Activated gamma-delta T cell treated with anti-CD3 and anti-CD28 coated beads, Interleukin-2, amount 50 U/mL, for 16 hours (primary cell): ENCODE data around the gene AIG1.

Source experiments
- DNase-seq: peaks from one replicate; pipeline ENCODE4 v3.0.0-alpha.2; 2020; ENCODE audit warnings: low read depth

AIG1 gene

GRCh38 chr6:143128681-143129015 is 68.0 kb downstream of the AIG1 start:
- no peak for DNase-seq

DNA sequence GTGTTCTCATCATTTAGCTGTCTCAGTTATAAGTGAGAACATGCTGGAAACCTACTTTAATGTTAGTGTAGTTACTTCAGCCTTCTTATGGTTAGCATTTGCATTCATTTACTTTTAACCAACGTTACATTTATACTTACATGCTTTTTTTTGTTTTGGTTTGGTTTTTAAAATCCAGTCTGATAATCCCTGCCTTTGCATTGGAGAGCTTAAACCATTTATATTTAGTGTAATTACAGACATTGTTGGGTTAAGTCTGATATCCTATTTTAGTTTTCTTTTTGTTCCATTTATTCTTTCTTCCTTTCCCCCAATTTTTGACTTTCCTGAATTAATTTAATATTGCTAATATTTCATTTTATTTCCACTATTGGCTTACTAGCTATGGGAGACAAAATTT is 70.2 kb downstream of the AIG1 start:
- no peak for DNase-seq

- DNase-seq, result no peak
Measured at GRCh38 chr6:143135325-143135724, 74.6 kb downstream of the AIG1 start.

DNA sequence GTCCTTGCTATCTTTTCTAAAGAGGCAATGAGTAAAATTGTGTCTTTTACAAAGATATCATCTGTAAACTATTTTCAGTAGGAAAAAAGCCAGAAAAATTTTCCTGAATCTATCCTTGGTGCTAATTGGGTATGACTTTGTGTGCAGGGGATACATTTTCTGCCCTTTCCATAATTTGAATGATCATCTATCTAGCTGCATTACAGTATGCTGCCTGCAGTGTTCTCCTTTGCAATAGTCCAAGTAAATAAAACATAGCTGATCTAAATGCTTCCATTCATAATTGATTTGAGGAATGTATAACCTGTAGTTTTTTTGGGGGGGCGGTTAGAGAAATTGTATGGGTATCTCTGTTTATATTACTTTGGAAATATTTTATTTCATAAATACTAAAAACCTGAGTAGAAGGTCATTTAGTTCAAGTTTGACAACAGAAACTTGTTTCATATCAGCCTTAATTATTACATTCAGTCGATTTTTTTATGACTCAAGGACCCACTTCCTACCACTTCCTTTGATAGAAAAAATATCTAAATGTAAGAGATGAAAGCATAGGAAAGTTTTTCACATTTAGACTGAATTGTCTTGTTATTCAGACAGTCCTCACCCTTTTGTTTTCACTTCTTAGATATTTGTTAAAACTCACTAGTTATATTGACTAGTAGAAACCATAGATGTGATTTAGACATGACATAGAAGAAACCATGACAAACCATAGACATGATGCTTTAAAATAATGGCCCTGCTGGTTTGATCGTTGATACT is 75.3 kb downstream of the AIG1 start:
- DNase-seq, result no peak

- DNase-seq, result no peak
Measured at GRCh38 chr6:143136647-143137046, 76.0 kb downstream of the AIG1 start.

- DNase-seq, result no peak
Measured at GRCh38 chr6:143139239-143139784, 78.6 kb downstream of the AIG1 start.

DNA sequence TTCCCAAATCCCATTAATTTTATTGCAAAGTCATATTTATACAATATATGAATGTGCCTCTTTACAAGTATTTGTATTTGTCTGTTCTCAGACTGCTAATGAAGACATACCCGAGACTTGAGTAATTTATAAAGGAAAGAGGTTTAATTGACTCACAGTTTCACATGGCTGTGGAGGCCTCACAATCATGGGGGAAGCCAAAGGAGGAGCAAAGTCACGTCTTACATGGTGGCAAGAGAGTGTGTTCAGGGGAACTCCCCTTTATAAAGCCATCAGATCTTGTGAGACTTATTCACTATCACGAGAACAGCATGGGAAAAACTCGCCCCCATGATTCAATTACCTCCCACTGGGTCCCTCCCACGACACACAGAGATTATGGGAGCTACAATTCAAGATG is 79.2 kb downstream of the AIG1 start:
- DNase-seq, result peak; percentile 10

GRCh38 chr6:143140767-143141166 is 80.1 kb downstream of the AIG1 start:
- no peak for DNase-seq

- no peak for DNase-seq
Measured at GRCh38 chr6:143141442-143141841, 80.8 kb downstream of the AIG1 start.

- no peak for DNase-seq
Measured at GRCh38 chr6:143146186-143146851, 85.6 kb downstream of the AIG1 start.

DNA sequence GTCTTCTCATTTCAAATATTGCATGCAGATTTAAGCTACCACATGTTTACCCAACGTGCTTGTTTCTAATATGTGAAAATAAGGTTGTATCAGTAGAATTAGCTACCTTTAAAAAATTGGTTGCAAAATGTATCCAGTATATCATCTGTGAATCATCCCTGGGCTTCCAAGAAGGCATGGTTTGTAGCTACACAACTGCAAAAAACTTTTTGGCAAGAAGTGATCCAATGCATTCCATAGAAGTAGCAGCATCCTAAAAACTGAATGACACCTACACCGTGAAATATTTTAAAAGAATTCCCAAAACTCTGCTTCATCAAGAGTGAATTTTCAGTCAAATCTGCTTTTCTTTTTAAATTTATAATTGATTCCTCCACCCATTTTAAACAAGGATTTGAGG is 89.1 kb downstream of the AIG1 start:
- no peak for DNase-seq

DNA sequence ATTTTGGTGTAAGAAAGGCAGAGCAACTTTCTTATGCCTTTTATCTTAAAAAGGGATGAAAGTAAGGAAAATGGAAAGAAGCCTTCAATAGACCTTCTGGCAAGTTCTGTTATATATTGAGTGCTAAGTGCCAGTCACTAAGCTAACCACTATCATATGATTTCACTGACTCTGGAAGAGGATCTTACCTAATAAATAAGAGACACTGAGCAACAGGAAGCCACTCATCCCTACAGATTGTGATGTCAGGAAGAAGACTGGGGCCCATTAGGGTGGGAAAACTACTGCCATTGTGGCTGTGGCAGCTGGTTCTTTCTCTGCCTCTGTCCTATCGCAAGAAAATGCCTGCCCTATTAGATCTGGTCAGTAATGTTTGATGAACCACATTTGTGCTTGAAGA is 89.6 kb downstream of the AIG1 start:
- no peak for DNase-seq

GRCh38 chr6:143151381-143151780 is 90.7 kb downstream of the AIG1 start:
- DNase-seq, result no peak

DNA sequence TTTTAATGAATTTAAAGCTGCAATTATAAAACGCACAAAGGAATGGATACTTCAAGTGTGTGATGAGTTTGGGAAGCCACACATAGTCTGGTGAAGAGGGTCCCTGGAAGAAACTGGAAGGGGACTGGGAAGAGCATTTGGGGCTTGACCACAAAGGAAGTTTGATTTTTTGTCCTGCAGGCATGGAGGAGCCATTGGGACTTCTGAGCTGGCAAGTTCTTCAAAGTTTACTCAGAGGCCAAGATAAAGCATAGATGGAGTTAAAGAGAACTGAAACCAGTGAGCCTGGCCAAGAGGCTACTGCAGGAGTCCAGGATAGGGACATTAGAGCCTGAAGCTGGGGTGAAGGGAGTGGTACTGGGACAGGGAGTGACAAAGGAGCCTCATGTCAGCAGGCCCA is 95.0 kb downstream of the AIG1 start:
- DNase-seq, result no peak

DNA sequence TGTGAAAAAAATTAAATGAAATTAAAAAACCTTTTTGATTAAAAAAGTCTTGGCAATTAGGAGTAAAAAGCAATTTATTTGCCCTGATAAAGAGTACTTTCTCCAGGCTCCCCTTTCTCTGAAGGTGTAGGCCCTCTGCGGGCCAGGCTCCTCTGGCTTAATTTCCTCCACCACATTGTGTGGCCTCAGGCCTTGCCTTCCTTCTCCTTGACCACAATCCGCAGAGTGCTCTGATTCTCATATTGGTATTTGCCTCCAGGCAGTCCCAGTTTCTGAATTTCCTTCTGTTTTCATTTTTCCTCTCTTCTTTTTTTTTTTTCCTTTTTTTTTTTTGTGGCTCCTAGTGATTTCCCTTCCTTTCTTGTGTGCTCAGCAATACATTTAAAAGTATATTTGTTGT is 96.4 kb downstream of the AIG1 start:
- no peak for DNase-seq

DNA sequence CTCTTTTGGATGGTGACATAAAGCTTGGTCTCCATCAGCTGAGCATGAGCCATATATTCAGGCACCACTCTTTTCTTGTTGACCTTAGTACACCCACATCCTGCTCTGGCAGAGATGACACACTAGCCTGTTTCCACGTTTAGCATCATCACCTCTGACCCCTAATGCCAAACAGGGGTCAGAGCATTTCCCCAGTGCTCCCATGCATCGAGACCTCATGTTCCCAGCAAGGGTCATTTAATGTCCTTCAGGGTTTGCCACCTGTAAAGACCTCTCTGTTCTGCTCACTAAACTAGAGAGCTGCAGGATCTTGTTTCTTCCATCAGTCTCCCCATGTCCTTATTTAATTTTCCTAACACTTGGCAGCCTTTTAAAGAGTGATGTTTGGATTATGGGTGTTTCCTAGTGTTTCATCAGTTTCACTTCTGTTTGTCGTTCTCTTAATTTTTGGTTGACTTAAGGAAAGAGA is 97.5 kb downstream of the AIG1 start:
- DNase-seq, result no peak

DNA sequence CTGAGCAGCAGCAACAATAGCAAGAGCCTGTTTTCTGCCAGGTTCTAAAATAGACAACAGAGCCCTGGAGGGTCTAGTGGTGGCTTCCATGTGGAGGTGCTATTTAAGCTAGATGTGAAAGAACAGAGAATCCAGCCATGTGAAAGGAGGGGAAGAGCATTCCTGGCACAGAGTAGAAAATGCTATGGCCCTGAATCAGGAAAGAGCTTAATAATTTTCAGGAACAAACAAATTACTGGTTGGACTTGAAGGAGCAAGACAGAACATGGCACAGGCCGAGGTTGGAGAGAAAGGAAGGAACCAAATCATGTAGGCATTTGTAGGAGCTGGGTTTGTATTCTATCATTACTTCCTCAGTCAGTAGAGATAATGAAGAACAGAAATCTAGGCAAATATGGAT is 98.3 kb downstream of the AIG1 start:
- DNase-seq, result no peak

- no peak for DNase-seq
Measured at GRCh38 chr6:143160015-143160414, 99.3 kb downstream of the AIG1 start.

DNA sequence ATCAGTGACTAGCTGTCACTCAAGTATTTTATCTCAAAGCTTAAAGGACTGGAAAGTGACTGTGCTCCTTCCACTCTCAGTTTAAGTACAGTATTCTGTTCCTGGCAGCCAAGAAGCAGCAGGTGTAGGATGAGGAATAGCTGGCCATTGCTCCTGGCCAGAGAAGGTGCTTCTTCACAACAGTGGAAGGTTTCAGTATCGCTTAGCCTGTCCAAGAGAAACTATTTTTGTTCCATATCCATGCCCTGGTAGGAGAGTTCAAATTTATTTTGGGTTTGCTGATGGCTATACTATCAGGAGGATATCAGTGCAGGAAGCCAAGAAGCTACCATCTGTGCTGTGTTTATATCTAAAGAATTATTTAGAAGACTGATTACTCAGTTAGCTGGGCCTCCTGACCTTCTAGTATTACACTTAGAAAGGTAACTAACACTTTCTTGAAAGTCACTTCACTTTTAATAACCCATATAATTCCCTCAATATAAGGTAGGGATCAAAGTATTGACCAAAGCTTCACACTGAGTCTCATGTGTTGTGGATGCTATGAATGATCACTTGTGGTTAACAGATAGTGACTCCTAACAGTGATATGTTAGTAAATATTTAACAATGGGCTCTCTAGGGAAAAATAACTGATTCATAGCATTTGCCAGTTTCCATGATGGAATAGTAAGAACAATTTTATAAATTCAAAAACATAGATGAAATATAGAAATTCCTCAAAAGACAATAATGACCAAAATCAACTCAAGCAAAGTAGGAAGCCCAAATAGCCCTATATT is 99.9 kb downstream of the AIG1 start:
- no peak for DNase-seq

DNA sequence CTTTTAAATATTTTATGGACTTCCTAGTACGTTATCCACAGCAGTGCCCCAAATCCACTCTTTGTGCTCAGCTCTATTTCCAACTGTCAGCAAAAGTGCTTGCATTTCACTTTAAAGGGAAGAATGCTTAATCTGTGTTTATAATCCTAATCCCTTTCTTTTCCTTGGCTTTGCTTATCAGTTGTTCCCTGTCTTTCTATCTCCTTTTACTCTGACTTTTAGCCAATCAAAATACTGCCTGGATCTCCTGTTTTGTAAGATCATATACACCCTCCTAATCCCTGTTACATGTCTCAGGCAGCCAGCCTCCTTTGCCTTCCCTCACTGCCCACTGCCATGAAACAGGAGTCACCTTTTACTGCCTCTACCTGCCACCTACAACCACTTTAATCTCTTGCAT is 102.9 kb downstream of the AIG1 start:
- no peak for DNase-seq

GRCh38 chr6:143164565-143165105 is 103.9 kb downstream of the AIG1 start:
- no peak for DNase-seq

GRCh38 chr6:143165315-143165855 is 104.7 kb downstream of the AIG1 start:
- DNase-seq, result no peak
